ENCODE data around the gene CCDC181. TPM values are rescaled to one million over a fixed set of nuclear protein-coding genes. Genes with fewer than 3 reads are reported as not detected.

CCDC181 gene
- total and polyA plus RNA-seq, 2 experiments from 2014 or later, result 5.9 to 6.5 TPM

GRCh38 chr1:169392406-169392805, 34.9 kb downstream of the CCDC181 start:
- peak in 1 of 2 donors; percentile 10 for DNase-seq (ENCODE audit: low read depth in 1 of 2, low spot score in 1 of 2)
- H3K27me3 ChIP-seq, result no peaks in the 10 kb centered on the region
- no peak overlapping the region for H3K27ac ChIP-seq
- no peak for TF ChIP-seq CTCF (IDR thresholded peaks at IDR 0.05; ENCODE audit: low read depth, low read length)
- no peak overlapping the region for H3K4me3 ChIP-seq
- no peaks in the 10 kb centered on the region for H3K9me3 ChIP-seq (ENCODE audit: low read depth)
- no peaks in the 10 kb centered on the region for H3K4me1 ChIP-seq (ENCODE audit: low read depth)
- H3K36me3 ChIP-seq, result peaks cover 52% of the 10 kb centered on the region

GRCh38 chr1:169390303-169390702, 37.0 kb downstream of the CCDC181 start:
- H3K36me3 ChIP-seq, result peaks cover 46% of the 10 kb centered on the region
- TF ChIP-seq CTCF (IDR thresholded peaks at IDR 0.05; ENCODE audit: low read depth, low read length), result no peak

GRCh38 chr1:169387399-169387798, 39.9 kb downstream of the CCDC181 start:
- no peaks in the 10 kb centered on the region for H3K27me3 ChIP-seq
- DNase-seq (ENCODE audit: low read depth in 1 of 2, low spot score in 1 of 2), result no peak
- no peak overlapping the region for H3K27ac ChIP-seq
- peaks cover 31% of the 10 kb centered on the region for H3K36me3 ChIP-seq
- no peak for TF ChIP-seq CTCF (IDR thresholded peaks at IDR 0.05; ENCODE audit: low read depth, low read length)
- H3K4me3 ChIP-seq, result no peak overlapping the region
- H3K9me3 ChIP-seq (ENCODE audit: low read depth), result no peaks in the 10 kb centered on the region
- H3K4me1 ChIP-seq (ENCODE audit: low read depth), result no peaks in the 10 kb centered on the region

More at GRCh38 chr1:169390303-169390702, 37.0 kb downstream of the CCDC181 start:
- DNase-seq (ENCODE audit: low read depth in 1 of 2, low spot score in 1 of 2), result no peak
- H3K27me3 ChIP-seq, result no peaks in the 10 kb centered on the region
- no peak overlapping the region for H3K4me3 ChIP-seq
- H3K4me1 ChIP-seq (ENCODE audit: low read depth), result no peaks in the 10 kb centered on the region
- no peak overlapping the region for H3K27ac ChIP-seq
- H3K9me3 ChIP-seq (ENCODE audit: low read depth), result no peaks in the 10 kb centered on the region

GRCh38 chr1:169383449-169383848, 43.8 kb downstream of the CCDC181 start:
- no peak for DNase-seq (ENCODE audit: low read depth in 1 of 2, low spot score in 1 of 2)
- Histone ChIP-seq H3K27me3 (no peaks in the 10 kb centered on the region), H3K4me1 (ENCODE audit: low read depth) (no peaks in the 10 kb centered on the region), H3K27ac (no peak overlapping the region), H3K9me3 (ENCODE audit: low read depth) (no peaks in the 10 kb centered on the region), H3K4me3 (no peak overlapping the region), H3K36me3 (peaks cover 40% of the 10 kb centered on the region)
- no peak for TF ChIP-seq CTCF (IDR thresholded peaks at IDR 0.05; ENCODE audit: low read depth, low read length)

GRCh38 chr1:169381162-169381561, 46.1 kb downstream of the CCDC181 start:
- no peak for TF ChIP-seq CTCF (IDR thresholded peaks at IDR 0.05; ENCODE audit: low read depth, low read length)

GRCh38 chr1:169371404-169371803, 55.9 kb downstream of the CCDC181 start:
- H3K36me3 ChIP-seq, result peaks cover 22% of the 10 kb centered on the region
- no peak for DNase-seq (ENCODE audit: low read depth in 1 of 2, low spot score in 1 of 2)
- no peaks in the 10 kb centered on the region for H3K27me3 ChIP-seq
- peaks cover 10% of the 10 kb centered on the region for H3K4me1 ChIP-seq (ENCODE audit: low read depth)
- no peak for TF ChIP-seq CTCF (IDR thresholded peaks at IDR 0.05; ENCODE audit: low read depth, low read length)
- H3K4me3 ChIP-seq, result no peak overlapping the region
- H3K27ac ChIP-seq, result no peak overlapping the region
- H3K9me3 ChIP-seq (ENCODE audit: low read depth), result no peaks in the 10 kb centered on the region

More at GRCh38 chr1:169381162-169381561, 46.1 kb downstream of the CCDC181 start:
- Histone ChIP-seq H3K4me1 (ENCODE audit: low read depth) (no peaks in the 10 kb centered on the region), H3K27me3 (no peaks in the 10 kb centered on the region), H3K9me3 (ENCODE audit: low read depth) (no peaks in the 10 kb centered on the region), H3K36me3 (peaks cover 46% of the 10 kb centered on the region), H3K4me3 (no peak overlapping the region), H3K27ac (no peak overlapping the region)
- no peak for DNase-seq (ENCODE audit: low read depth in 1 of 2, low spot score in 1 of 2)

All from cardiac muscle cell (in vitro differentiated cells and primary cell).